GM12878 (cell line): ENCODE measurements around the gene GNAO1. TPM values are rescaled to one million over a fixed set of nuclear protein-coding genes. Genes with fewer than 3 reads are reported as not detected.

Experiments
- ATAC-seq: fragments of 200-7000 bp; cut with Tn5 transposase; 3 replicates; pipeline ENCODE4 v1.9.1; 2020; ENCODE audit warnings: mild to moderate bottlenecking, moderate library complexity
- BruUV-seq: library from RNA; stranded (reverse); fragments of 400-500 nt; replicated peaks from 2 replicates; lab custom pipeline; 2021; lab: Mats Ljungman, UMichigan
- CTCF ChIA-PET: fragments of 300-600 bp; sonication (Branson Sonifier 250); formaldehyde crosslinking; extraction: SDS; loops from one replicate; lab custom pipeline; 2021; ENCODE audit warnings: inconsistent platforms; lab: Yijun Ruan, JAX
- POLR2A ChIA-PET: fragments of 350-600 bp; formaldehyde crosslinking; extraction: SDS; loops from one replicate; lab custom pipeline; 2021; ENCODE audit warnings: inconsistent platforms; lab: Charles Lee
- RAD21 ChIA-PET: fragments of 300-600 bp; sonication (Branson Sonifier 250); formaldehyde crosslinking; loops from one replicate; lab custom pipeline; 2023; ENCODE audit warnings: antibody characterized with exemption; ENCODE audit not compliant: unreplicated experiment; lab: Charles Lee
- SMC1A ChIA-PET: fragments of 300-600 bp; sonication (Branson Sonifier 250); formaldehyde crosslinking; loops from one replicate; lab custom pipeline; 2023; ENCODE audit not compliant: unreplicated experiment, uncharacterized antibody; lab: Charles Lee
- DNase-seq: peaks from one replicate; pipeline ENCODE4 v3.0.0-alpha.2; 2011; ENCODE audit warnings: low read depth, low spot score
- FAIRE-seq: peaks from 3 replicates; lab custom pipeline; 2011; peaks lifted over from hg19 to GRCh38; lab: Jason Lieb, UNC
- H2AFZ ChIP-seq: 2 replicates; pipeline ENCODE4 v1.6.0; 2011; ENCODE audit warnings: low read depth, low read length, control low read depth; ENCODE audit not compliant: control insufficient read depth
- H3K27ac ChIP-seq: 2 replicates; pipeline ENCODE4 v1.5.1; 2011; ENCODE audit warnings: control low read depth; ENCODE audit not compliant: control insufficient read depth, insufficient read depth
- H3K27me3 ChIP-seq, 2 experiments: replicated peaks in 1 of 2; 2 replicates each; pipeline versions ENCODE4 v1.6.0 to v1.6.1; 2011; ENCODE audit warnings: low read length in 1 of 2; ENCODE audit not compliant: control insufficient read depth in 2 of 2, insufficient read depth in 2 of 2
- H3K36me3 ChIP-seq, 2 experiments: 2 replicates each; pipeline ENCODE4 v1.5.1; 2011; ENCODE audit warnings: low read length in 1 of 2; ENCODE audit not compliant: control insufficient read depth in 2 of 2, insufficient read depth in 2 of 2
- H3K4me1 ChIP-seq: 2 replicates; pipeline ENCODE4 v1.6.1; 2011; ENCODE audit warnings: mild to moderate bottlenecking, low read length, moderate library complexity, mixed read lengths; ENCODE audit not compliant: control insufficient read depth, insufficient read depth
- H3K4me2 ChIP-seq: 2 replicates; pipeline ENCODE4 v1.6.0; 2011; ENCODE audit warnings: control low read depth; ENCODE audit not compliant: control insufficient read depth, insufficient read depth
- H3K4me3 ChIP-seq: fragments of 200-600 bp; sonication (generic); 2 replicates; pipeline ENCODE4 v1.5.1; 2016
- H3K79me2 ChIP-seq: 2 replicates; pipeline ENCODE4 v1.6.0; 2011; ENCODE audit warnings: low read length; ENCODE audit not compliant: control insufficient read depth, insufficient read depth
- H3K9ac ChIP-seq: 2 replicates; pipeline ENCODE4 v1.8.0; 2011; ENCODE audit warnings: low read length, control low read depth, mixed read lengths; ENCODE audit not compliant: control insufficient read depth, insufficient read depth
- H3K9me3 ChIP-seq: replicated peaks from 3 replicates; pipeline ENCODE4 v1.5.1; 2011; ENCODE audit warnings: mild to moderate bottlenecking, low read length; ENCODE audit not compliant: control insufficient read depth, insufficient read depth
- H4K20me1 ChIP-seq: 2 replicates; pipeline ENCODE4 v1.6.0; 2011; ENCODE audit not compliant: control insufficient read depth, insufficient read depth
- BMI1 ChIP-seq: fragments of 450-650 bp; IDR thresholded peaks from 2 replicates; pipeline ENCODE4 v1.6.1; 2016; ENCODE audit warnings: mild to moderate bottlenecking, moderate library complexity, borderline replicate concordance
- CREB1 ChIP-seq: IDR thresholded peaks from 2 replicates; pipeline ENCODE4 v1.6.1; 2012; ENCODE audit warnings: low read depth, mild to moderate bottlenecking, inconsistent platforms
- MLLT1 ChIP-seq: fragments of 450-650 bp; IDR thresholded peaks from 2 replicates; pipeline ENCODE4 v1.6.1; 2016; ENCODE audit warnings: mild to moderate bottlenecking
- PBX3 ChIP-seq: IDR thresholded peaks from 2 replicates; pipeline ENCODE4 v1.6.1; 2011; ENCODE audit warnings: mild to moderate bottlenecking, low read depth, low read length, moderate library complexity; ENCODE audit not compliant: insufficient replicate concordance
- POLR2A ChIP-seq: IDR thresholded peaks from 2 replicates; pipeline ENCODE4 v1.6.1; 2011; ENCODE audit warnings: low read depth, mild to moderate bottlenecking, low read length
- SMARCA5 ChIP-seq: fragments of 450-650 bp; IDR thresholded peaks from 2 replicates; pipeline ENCODE4 v1.6.1; 2017; ENCODE audit warnings: mild to moderate bottlenecking
- WGBS: methylation state at CpG from one replicate; pipeline ENCODE4 v1.1.6; 2016; ENCODE audit warnings: low lambda C conversion rate; ENCODE audit not compliant: insufficient replicate concordance, insufficient coverage; ENCODE audit errors: missing lambda C conversion rate; 5-methylcytosine and 5-hydroxymethylcytosine counted together
- in situ Hi-C: fragments of 300-500 bp; cut with MboI; formaldehyde crosslinking; loops from 9 replicates; pipeline ENCODE4 v1.14.3; 2018; ENCODE audit warnings: mixed read lengths
- intact Hi-C: fragments of 100-400 bp; cut with micrococcal nuclease; formaldehyde crosslinking; loops from one replicate; pipeline ENCODE4 v1.14.2; 2022; ENCODE audit not compliant: unreplicated experiment
- polyA plus RNA-seq, 11 experiments: library from polyadenylated mRNA; depleted of rRNA in 4 of 11; unstranded in 6 of 11; stranded (reverse) in 5 of 11; fragments of >200 nt; fragmentation: Nextera tagmentation in 4 of 11; fragmentation: Illumina TruSeq in 1 of 11; extraction: Ambion mirVana in 4 of 11; extraction: Trizol in 1 of 11; gene quantifications; 1 replicate in 1 of 11; 2 replicates in 10 of 11; pipeline versions ENCODE4 v1.2.1 to v1.2.3, GENCODE V29; 2011 to 2016; ENCODE audit warnings: inconsistent platforms in 2 of 11, missing spikeins in 2 of 11, low read depth in 1 of 11
- total RNA-seq, 4 experiments: library from RNA; depleted of rRNA in 3 of 4; stranded (reverse); fragments of >200 nt in 3 of 4; fragmentation: Illumina TruSeq in 1 of 4; extraction: Trizol in 1 of 4; gene quantifications; 2 replicates each; pipeline versions ENCODE4 v1.2.1 to v1.2.3, GENCODE V29; 2013 to 2021

Gene GNAO1
- total and polyA plus RNA-seq, 10 of the 15 experiments (the other 5 are each of a cell fraction or from before 2014, with no cell fraction given), result 0.05 to 0.28 (median 0.14) TPM; not detected in 6

DNA sequence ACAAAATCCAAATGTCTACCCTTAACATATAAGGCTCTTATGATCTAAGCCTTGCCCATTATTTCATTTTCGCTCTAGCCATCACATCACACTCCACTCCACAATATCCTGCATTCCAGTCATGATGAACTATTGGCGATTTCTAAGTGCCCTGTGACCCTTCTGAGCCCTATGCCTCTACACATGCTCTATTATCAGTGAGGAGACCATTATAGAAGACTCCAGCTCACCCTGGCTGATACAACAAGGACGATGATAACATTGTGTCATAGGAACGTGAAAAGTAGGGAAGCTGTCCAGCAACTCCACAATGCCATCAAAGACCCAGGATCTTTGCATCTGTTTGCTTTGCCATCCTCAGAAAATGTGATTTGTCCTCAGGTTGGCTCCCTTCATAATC is 29.6 kb upstream of the GNAO1 start (continued):
- TF ChIP-seq MLLT1 (no peak), CREB1 (no peak), POLR2A (no peak), BMI1 (no peak), PBX3 (no peak)

DNA sequence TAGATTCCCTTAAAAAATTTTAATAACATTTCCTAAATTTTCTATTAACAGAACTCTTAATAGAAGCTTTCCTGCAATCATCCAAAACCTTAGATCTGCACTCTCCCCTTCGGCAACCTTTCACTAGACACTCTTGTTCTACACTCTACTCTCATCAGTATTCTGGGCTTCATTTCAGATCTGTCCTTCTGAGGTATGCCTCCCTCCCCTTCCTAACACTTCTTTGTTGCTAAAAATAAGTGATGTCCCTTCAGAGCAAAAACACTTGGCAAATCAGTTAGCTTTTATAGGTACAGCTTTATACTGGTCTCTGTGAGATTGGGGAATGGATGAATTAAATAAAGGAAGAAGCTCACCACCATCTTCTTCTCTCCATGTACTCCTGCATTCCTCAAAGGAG is 28.2 kb upstream of the GNAO1 start:
- 35% methylated on average over 1 of the region's 1 CpG for WGBS
- H3K79me2 ChIP-seq, result no peaks in the 10 kb centered on the region
- no peak overlapping the region for H3K4me3 ChIP-seq
- intact Hi-C loops (no loop called here), in situ Hi-C loops (no loop called here)
- no TSS peak for BruUV-seq
- ChIA-PET RAD21 (interaction anchor here (0.8 kb wide), 1 partner anchor 461 kb away, joined by 3 read pairs; no protein-coding TSS in a partner anchor), SMC1A (interaction anchor here (1.0 kb wide), 1 partner anchor 115 kb away, joined by 3 read pairs; no protein-coding TSS in a partner anchor), POLR2A (no interaction called here), CTCF (interaction anchor here (0.7 to 1.6 kb wide), 3 partner anchors 13 to 78 kb away, joined by 3 read pairs; no protein-coding TSS in a partner anchor)
- peaks cover 2% of the 10 kb centered on the region; the same call in 1 of the 3 replicates for H3K9me3 ChIP-seq
- TF ChIP-seq SMARCA5, result no peak
- H3K9ac ChIP-seq, result no peak overlapping the region
- H3K4me1 ChIP-seq, result peaks cover 8% of the 10 kb centered on the region
- no peaks in the 10 kb centered on the region for H4K20me1 ChIP-seq
- H2AFZ ChIP-seq, result no peak overlapping the region
- no peak for FAIRE-seq
- no peaks in the 10 kb centered on the region; a peak in 1 of 4 replicates for H3K27me3 ChIP-seq
- ATAC-seq, result no peak
- H3K4me2 ChIP-seq, result no peak overlapping the region
- DNase-seq, result no peak
- H3K27ac ChIP-seq, result no peak overlapping the region
- no peaks in the 10 kb centered on the region for H3K36me3 ChIP-seq
